PC-9 (cell line): ENCODE results near the gene NRSN2.

Experiments used
- CTCF ChIP-seq: fragments of 200-600 bp; sonication (generic); conservative IDR thresholded peaks from 2 replicates; pipeline ENCODE4 v1.6.1; 2017; ENCODE audit warnings: mixed run types, antibody characterized with exemption, mild to moderate bottlenecking, moderate library complexity
- EZH2 ChIP-seq: fragments of 200-600 bp; sonication (generic); IDR thresholded peaks from 2 replicates; pipeline ENCODE4 v1.8.0; 2017; ENCODE audit warnings: antibody characterized with exemption, low read depth

- TF ChIP-seq CTCF = no peak
- TF ChIP-seq EZH2 = no peak
Measured at GRCh38 chr20:364905-365794, 18.2 kb downstream of the NRSN2 start.
